HCT116 (cell line): Measurements from ENCODE around the gene LRRTM4. TPM values are rescaled to one million over a fixed set of nuclear protein-coding genes. Genes with fewer than 3 reads are reported as not detected.

ENCODE experiments used
- ATAC-seq: fragments of 200-7000 bp; cut with Tn5 transposase; 2 replicates; pipeline ENCODE4 v1.9.1; 2020; ENCODE audit warnings: mild to moderate bottlenecking, moderate library complexity
- BruUV-seq: library from RNA; stranded (reverse); fragments of 400-500 nt; replicated peaks from 2 replicates; lab custom pipeline; 2021; lab: Mats Ljungman, UMichigan
- CTCF ChIA-PET: fragments of 300-600 bp; sonication (Branson Sonifier 250); formaldehyde crosslinking; loops from one replicate; lab custom pipeline; 2021; ENCODE audit warnings: antibody characterized with exemption; lab: Charles Lee
- POLR2A ChIA-PET: fragments of 300-600, 350-600 bp; sonication (Branson Sonifier 250); formaldehyde crosslinking; loops from one replicate; lab custom pipeline; 2021; ENCODE audit warnings: antibody characterized with exemption; lab: Charles Lee
- RAD21 ChIA-PET, 2 experiments: fragments of 300-600 bp; sonication (Branson Sonifier 250); formaldehyde crosslinking; loops; one replicate each; lab custom pipeline; 2023; ENCODE audit warnings: low total read pairs in 2 of 2; ENCODE audit not compliant: uncharacterized antibody in 2 of 2, unreplicated experiment in 2 of 2, low non-redundant PET in 1 of 2; lab: Charles Lee
- DNase-seq: peaks from one replicate; pipeline ENCODE4 v3.0.0-alpha.2; 2010; ENCODE audit warnings: low read depth, low spot score
- H2AFZ ChIP-seq: fragments of 200-600 bp; shearing (Covaris generic), sonication (generic); 2 replicates; pipeline ENCODE4 v1.6.1; 2017; ENCODE audit warnings: low read depth, mixed run types, mixed read lengths, antibody characterized with exemption, low read length; ENCODE audit not compliant: poor library complexity, severe bottlenecking
- H3K27ac ChIP-seq: 2 replicates; pipeline ENCODE4 v1.5.1; 2012; ENCODE audit warnings: low read depth, low read length
- H3K27me3 ChIP-seq: fragments of 200-600 bp; sonication (generic); 2 replicates; pipeline ENCODE4 v1.6.1; 2016; ENCODE audit warnings: mixed run types, low read length, mixed read lengths; ENCODE audit not compliant: insufficient read depth
- H3K36me3 ChIP-seq, 2 experiments: fragments of 200-500 bp in 1 of 2; fragments of 200-600 bp in 1 of 2; sonication (Bioruptor generic) in 1 of 2; sonication (generic) in 1 of 2; 2 replicates each; pipeline versions ENCODE4 v1.5.1 to v1.6.1; 2014 to 2016; ENCODE audit warnings: low read length in 2 of 2, inconsistent platforms in 1 of 2, mixed read lengths in 1 of 2, mixed run types in 1 of 2; ENCODE audit not compliant: insufficient read depth in 2 of 2, control insufficient read depth in 1 of 2
- H3K4me1 ChIP-seq, 2 experiments: fragments of 200-600 bp in 1 of 2; sonication (generic) in 1 of 2; 2 replicates each; pipeline versions ENCODE4 v1.5.1 to v1.6.1; 2012 to 2017; ENCODE audit warnings: low read length in 2 of 2, inconsistent platforms in 1 of 2, mild to moderate bottlenecking in 1 of 2, mixed read lengths in 1 of 2, mixed run types in 1 of 2, moderate library complexity in 1 of 2; ENCODE audit not compliant: insufficient read depth in 2 of 2, control insufficient read depth in 1 of 2
- H3K4me2 ChIP-seq: fragments of 200-600 bp; sonication (generic); 2 replicates; pipeline ENCODE4 v1.6.1; 2017; ENCODE audit warnings: mixed run types, low read length, mixed read lengths
- H3K4me3 ChIP-seq, 2 experiments: fragments of 200-600 bp in 1 of 2; sonication (generic) in 1 of 2; replicated peaks in 1 of 2; 2 replicates each; pipeline ENCODE4 v1.5.1; 2011 to 2016; ENCODE audit warnings: low read length in 2 of 2, control low read depth in 1 of 2, low read depth in 1 of 2, mild to moderate bottlenecking in 1 of 2, mixed read lengths in 1 of 2, mixed run types in 1 of 2
- H3K79me2 ChIP-seq: fragments of 200-600 bp; sonication (generic); 2 replicates; pipeline ENCODE4 v1.6.1; 2017; ENCODE audit warnings: mild to moderate bottlenecking, mixed run types, low read length, moderate library complexity, mixed read lengths; ENCODE audit not compliant: insufficient read depth
- H3K9ac ChIP-seq: fragments of 200-600 bp; sonication (generic); 2 replicates; pipeline ENCODE4 v1.6.1; 2016; ENCODE audit warnings: low read length, mixed read lengths
- H3K9me2 ChIP-seq: fragments of 200-600 bp; sonication (generic), shearing (Covaris generic); 2 replicates; pipeline ENCODE4 v1.6.1; 2017; ENCODE audit warnings: mixed run types, mild to moderate bottlenecking, moderate library complexity; ENCODE audit not compliant: insufficient read depth
- H3K9me3 ChIP-seq, 2 experiments: fragments of 200-500 bp in 1 of 2; fragments of 200-600 bp in 1 of 2; sonication (Bioruptor generic) in 1 of 2; sonication (generic) in 1 of 2; 2 replicates each; pipeline ENCODE4 v1.6.1; 2014 to 2017; ENCODE audit warnings: low read length in 2 of 2, mixed read lengths in 2 of 2, inconsistent platforms in 1 of 2, low read depth in 1 of 2, mild to moderate bottlenecking in 1 of 2, mixed run types in 1 of 2, moderate library complexity in 1 of 2; ENCODE audit not compliant: control insufficient read depth in 1 of 2, insufficient read depth in 1 of 2
- H4K20me1 ChIP-seq: fragments of 200-600 bp; sonication (generic), shearing (Covaris generic); 2 replicates; pipeline ENCODE4 v1.6.1; 2017; ENCODE audit warnings: mixed run types, mild to moderate bottlenecking, moderate library complexity; ENCODE audit not compliant: insufficient read depth
- ATF3 ChIP-seq: IDR thresholded peaks from 2 replicates; pipeline ENCODE4 v1.6.1; 2012
- CBX3 ChIP-seq: IDR thresholded peaks from 2 replicates; pipeline ENCODE4 v1.6.1; 2012; ENCODE audit warnings: low read depth
- CEBPB ChIP-seq: IDR thresholded peaks from 2 replicates; pipeline ENCODE4 v1.6.1; 2012; ENCODE audit warnings: low read depth
- ELF1 ChIP-seq: IDR thresholded peaks from 2 replicates; pipeline ENCODE4 v1.6.1; 2012; ENCODE audit warnings: low read depth, borderline replicate concordance
- EZH2 ChIP-seq: fragments of 200-600 bp; sonication (generic); IDR thresholded peaks from 2 replicates; pipeline ENCODE4 v1.6.1; 2017; ENCODE audit warnings: antibody characterized with exemption, mixed run types
- EZH2phosphoT487 ChIP-seq: fragments of 200-600 bp; IDR thresholded peaks from 2 replicates; pipeline ENCODE4 v1.6.1; 2018; ENCODE audit warnings: antibody characterized with exemption, borderline replicate concordance
- FOSL1 ChIP-seq: IDR thresholded peaks from 2 replicates; pipeline ENCODE4 v1.6.1; 2012; ENCODE audit warnings: low read depth
- JUND ChIP-seq: IDR thresholded peaks from 2 replicates; pipeline ENCODE4 v1.6.1; 2012
- MAX ChIP-seq: IDR thresholded peaks from 2 replicates; pipeline ENCODE4 v1.6.1; 2012
- POLR2A ChIP-seq: IDR thresholded peaks from 2 replicates; pipeline ENCODE4 v1.7.0; 2011; ENCODE audit warnings: borderline replicate concordance; ENCODE audit not compliant: insufficient read depth, insufficient read length; ENCODE audit errors: extremely low read depth
- POLR2AphosphoS5 ChIP-seq: IDR thresholded peaks from 2 replicates; pipeline ENCODE4 v1.6.1; 2011; ENCODE audit warnings: mild to moderate bottlenecking, low read depth, low read length, moderate library complexity
- RAD21 ChIP-seq: IDR thresholded peaks from 2 replicates; pipeline ENCODE4 v1.6.1; 2012; ENCODE audit warnings: low read depth, mild to moderate bottlenecking
- SIN3A ChIP-seq: IDR thresholded peaks from 2 replicates; pipeline ENCODE4 v1.6.1; 2012; ENCODE audit warnings: low read depth
- SRF ChIP-seq: IDR thresholded peaks from 2 replicates; pipeline ENCODE4 v1.6.1; 2012; ENCODE audit warnings: low read depth
- TCF7L2 ChIP-seq: IDR thresholded peaks from 2 replicates; pipeline ENCODE4 v1.7.0; 2011; ENCODE audit warnings: borderline replicate concordance, inconsistent platforms; ENCODE audit not compliant: insufficient read depth, insufficient read length; ENCODE audit errors: extremely low read depth
- YY1 ChIP-seq: IDR thresholded peaks from 2 replicates; pipeline ENCODE4 v1.6.1; 2011; ENCODE audit warnings: low read length, low read depth, moderate library complexity, mild to moderate bottlenecking; ENCODE audit not compliant: insufficient replicate concordance; ENCODE audit errors: extremely low read depth
- ZFX ChIP-seq: fragments of 450-650 bp; IDR thresholded peaks from 2 replicates; pipeline ENCODE4 v1.6.1; 2017
- intact Hi-C: fragments of 100-400 bp; cut with micrococcal nuclease; formaldehyde crosslinking; loops from 2 replicates; pipeline ENCODE4 v1.10.0; 2022
- total RNA-seq: library from RNA; stranded (reverse); gene quantifications from one replicate; pipeline ENCODE4 v1.2.1, GENCODE V29; 2021; ENCODE audit not compliant: unreplicated experiment

The LRRTM4 gene
- total RNA-seq, 1 experiment from 2014 or later = 0.25 TPM

- H4K20me1 ChIP-seq = no peaks in the 10 kb centered on the region
- no peaks in the 10 kb centered on the region for H3K79me2 ChIP-seq
- no peak overlapping the region for H3K9ac ChIP-seq
- CTCF ChIA-PET = no interaction called here
- H3K36me3 ChIP-seq = no peaks in the 10 kb centered on the region
- H3K27me3 ChIP-seq = no peaks in the 10 kb centered on the region
- peaks cover 4 to 16% of the 10 kb centered on the region in 2 experiments; a peak in 2 of 4 replicates for H3K9me3 ChIP-seq
- ATAC-seq = no peak
- BruUV-seq = no TSS peak
- H2AFZ ChIP-seq = no peak overlapping the region
- H3K9me2 ChIP-seq = no peaks in the 10 kb centered on the region
- no peak overlapping the region for H3K4me3 ChIP-seq
- no peak for DNase-seq
- intact Hi-C loops = no loop called here
- no peak for TF ChIP-seq ELF1
- no peak for TF ChIP-seq POLR2A
- no peak for TF ChIP-seq ZFX
- TF ChIP-seq SRF = no peak
- no peak for TF ChIP-seq ATF3
- no peak for TF ChIP-seq EZH2
- TF ChIP-seq SIN3A = no peak
- TF ChIP-seq EZH2phosphoT487 = no peak
- TF ChIP-seq FOSL1 = no peak
- no peak for TF ChIP-seq RAD21
- no peak for TF ChIP-seq MAX
- no peak for TF ChIP-seq CBX3
- no peak for TF ChIP-seq POLR2AphosphoS5
- no peak for TF ChIP-seq JUND
- no peak for TF ChIP-seq CEBPB
- TF ChIP-seq YY1 = no peak
- TF ChIP-seq TCF7L2 = no peak
- TF ChIP-seq, all 23 proteins: peak for 0
- RAD21 ChIA-PET = no interaction called here
- Histone ChIP-seq H3K4me1 (no peaks in the 10 kb centered on the region), H3K27ac (no peak overlapping the region), H3K4me2 (no peak overlapping the region)
- POLR2A ChIA-PET = no interaction called here
These were observed 592.0 kb downstream of the LRRTM4 start for GRCh38 chr2:76930056-76930744.
